Stimulated activated naive CD8-positive, alpha-beta T cell treated with anti-CD3 and anti-CD28 coated beads, Interleukin-15, Interleukin-2, amounts not matched to agents 100 ng/mL and 50 ng/mL, for 24 hours (primary cell): ENCODE data around the gene ADI1.
"Not testable (repeated sequence)": the region's sequence is repeated elsewhere in the genome, so short reads cannot be mapped to it uniquely, and the experiment has no call there.

Experiments
- H3K27ac Mint-ChIP-seq: one replicate; pipeline ENCODE4 v1.8.0; 2021; ENCODE audit warnings: mild to moderate bottlenecking, mixed read lengths
- H3K27me3 Mint-ChIP-seq: one replicate; pipeline ENCODE4 v1.8.0; 2021; ENCODE audit warnings: mixed read lengths
- H3K36me3 Mint-ChIP-seq: one replicate; pipeline ENCODE4 v1.8.0; 2021; ENCODE audit warnings: low read depth, mixed read lengths
- H3K4me1 Mint-ChIP-seq: one replicate; pipeline ENCODE4 v1.8.0; 2021; ENCODE audit warnings: low read depth, mixed read lengths
- H3K4me3 Mint-ChIP-seq: one replicate; pipeline ENCODE4 v1.8.0; 2021; ENCODE audit warnings: mild to moderate bottlenecking, mixed read lengths
- H3K9me3 Mint-ChIP-seq: one replicate; pipeline ENCODE4 v1.8.0; 2021; ENCODE audit warnings: mixed read lengths

ADI1 gene

GRCh38 chr2:3515438-3515837, 3.9 kb downstream of the ADI1 start:
- peaks cover 44% of the 10 kb centered on the region for H3K36me3 Mint-ChIP-seq

GRCh38 chr2:3513026-3513810, 6.1 kb downstream of the ADI1 start:
- Mint-ChIP-seq H3K9me3 (peaks cover 6% of the 10 kb centered on the region), H3K4me3 (no peak overlapping the region), H3K27ac (no peak overlapping the region), H3K36me3 (peaks cover 56% of the 10 kb centered on the region), H3K27me3 (no peaks in the 10 kb centered on the region), H3K4me1 (peaks cover 10% of the 10 kb centered on the region)

More at GRCh38 chr2:3515438-3515837, 3.9 kb downstream of the ADI1 start:
- H3K4me1 Mint-ChIP-seq: peaks cover 17% of the 10 kb centered on the region
- not testable (repeated sequence) for H3K27me3 Mint-ChIP-seq, H3K27ac Mint-ChIP-seq, H3K4me3 Mint-ChIP-seq, H3K9me3 Mint-ChIP-seq

DNA sequence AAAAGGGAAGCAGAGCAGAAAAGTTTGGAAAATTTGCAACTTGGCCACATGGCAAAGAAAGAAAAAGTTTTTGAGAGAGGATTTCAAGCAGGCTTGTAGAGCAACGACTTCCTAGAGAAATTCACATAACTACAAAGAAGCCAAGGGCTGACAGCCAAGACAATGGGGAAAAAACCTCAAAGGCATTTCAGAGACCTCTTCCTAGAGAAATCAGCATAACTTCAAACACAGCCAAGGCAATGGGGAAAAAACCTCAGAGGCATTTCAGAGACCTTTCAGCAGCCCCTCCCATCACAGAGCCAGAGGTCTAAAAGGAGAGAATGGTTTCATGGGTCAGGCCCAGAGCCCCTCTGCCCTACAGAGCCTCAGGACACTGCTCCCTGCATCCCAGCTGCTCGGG, 7.2 kb downstream of the ADI1 start:
- H3K27me3 Mint-ChIP-seq: no peaks in the 10 kb centered on the region
- H3K36me3 Mint-ChIP-seq: peaks cover 66% of the 10 kb centered on the region
- no peak overlapping the region for H3K4me3 Mint-ChIP-seq
- H3K4me1 Mint-ChIP-seq: no peaks in the 10 kb centered on the region
- H3K9me3 Mint-ChIP-seq: peaks cover 6% of the 10 kb centered on the region
- no peak overlapping the region for H3K27ac Mint-ChIP-seq

- no peaks in the 10 kb centered on the region for H3K27me3 Mint-ChIP-seq
- H3K4me3 Mint-ChIP-seq: no peak overlapping the region
- peaks cover 65% of the 10 kb centered on the region for H3K36me3 Mint-ChIP-seq
- no peaks in the 10 kb centered on the region for H3K4me1 Mint-ChIP-seq
- H3K27ac Mint-ChIP-seq: no peak overlapping the region
- H3K9me3 Mint-ChIP-seq: no peaks in the 10 kb centered on the region
Measured at GRCh38 chr2:3505771-3506170, 13.6 kb downstream of the ADI1 start.

DNA sequence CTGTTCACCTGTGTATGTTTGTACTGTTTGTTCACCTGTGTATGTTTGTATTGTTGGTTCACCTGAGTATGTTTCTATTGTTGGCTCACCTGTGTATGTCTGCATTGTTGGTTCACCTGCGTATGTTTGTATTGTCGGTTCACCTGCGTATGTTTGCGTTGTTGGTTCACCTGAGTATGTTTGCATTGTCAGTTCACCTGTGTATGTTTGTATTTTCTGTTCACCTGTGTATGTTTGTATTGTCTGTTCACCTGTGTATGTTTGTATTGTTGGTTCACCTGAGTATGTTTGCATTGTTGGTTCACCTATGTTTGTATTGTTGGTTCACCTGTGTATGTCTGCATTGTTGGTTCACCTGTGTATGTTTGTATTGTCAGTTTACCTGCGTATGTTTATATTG, 14.6 kb downstream of the ADI1 start:
- Mint-ChIP-seq H3K4me1 (no peaks in the 10 kb centered on the region), H3K36me3 (peaks cover 60% of the 10 kb centered on the region), H3K9me3 (no peaks in the 10 kb centered on the region), H3K4me3 (no peak overlapping the region), H3K27me3 (no peaks in the 10 kb centered on the region), H3K27ac (no peak overlapping the region)

DNA sequence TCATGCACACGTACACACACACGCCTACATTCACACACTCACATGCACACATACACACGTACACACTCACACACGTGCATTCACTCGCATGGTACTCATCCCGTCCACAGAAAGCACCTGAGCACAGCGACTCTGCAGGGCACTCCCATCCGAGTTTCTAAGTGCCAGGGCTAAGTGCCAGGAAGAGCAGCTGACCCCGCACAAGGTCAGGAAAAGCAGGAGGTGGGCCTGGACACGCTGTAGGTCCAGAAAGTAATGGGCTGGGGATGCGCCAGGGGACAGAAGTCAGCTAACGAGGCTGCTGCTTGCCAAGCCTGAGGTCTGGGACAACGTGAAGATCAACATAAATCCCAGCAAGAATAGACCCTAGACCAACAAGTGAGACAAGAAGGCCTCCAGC, 15.8 kb downstream of the ADI1 start:
- Mint-ChIP-seq H3K36me3 (peaks cover 67% of the 10 kb centered on the region), H3K27ac (no peak overlapping the region)

GRCh38 chr2:3503046-3503445, 16.3 kb downstream of the ADI1 start:
- no peak overlapping the region for H3K4me3 Mint-ChIP-seq
- H3K36me3 Mint-ChIP-seq: peaks cover 68% of the 10 kb centered on the region
- no peaks in the 10 kb centered on the region for H3K27me3 Mint-ChIP-seq
- no peak overlapping the region for H3K27ac Mint-ChIP-seq
- no peaks in the 10 kb centered on the region for H3K9me3 Mint-ChIP-seq
- H3K4me1 Mint-ChIP-seq: no peaks in the 10 kb centered on the region

More for the DNA sequence above, 15.8 kb downstream of the ADI1 start:
- H3K27me3 Mint-ChIP-seq: no peaks in the 10 kb centered on the region
- no peaks in the 10 kb centered on the region for H3K4me1 Mint-ChIP-seq
- H3K9me3 Mint-ChIP-seq: no peaks in the 10 kb centered on the region
- H3K4me3 Mint-ChIP-seq: no peak overlapping the region

DNA sequence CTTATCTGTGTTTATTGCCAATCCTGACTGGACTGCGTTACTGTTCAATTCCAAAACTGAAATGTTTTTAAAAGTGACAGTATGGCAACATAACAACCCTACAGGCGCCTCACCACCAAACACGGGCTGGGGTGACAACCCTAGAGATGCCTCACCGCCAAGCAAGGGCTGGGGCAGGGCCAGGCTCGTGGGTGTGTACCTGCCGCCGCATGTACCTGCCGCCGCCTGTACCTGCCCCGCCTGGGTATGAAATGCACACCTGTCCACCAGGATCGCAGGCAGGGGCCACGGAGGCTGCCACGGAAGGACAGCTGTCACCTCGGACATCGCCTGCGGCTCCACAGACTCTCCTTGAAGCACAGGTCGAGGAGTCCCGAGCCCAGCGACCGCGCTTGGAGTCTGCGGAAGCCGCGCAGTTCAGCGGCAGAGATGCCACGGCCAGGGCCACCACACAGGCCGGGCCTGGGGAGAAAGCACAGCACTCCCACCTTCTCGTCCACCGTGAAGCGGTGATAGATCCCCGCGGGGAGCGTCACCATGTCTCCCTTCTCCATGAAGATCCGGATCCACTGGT, 18.9 kb downstream of the ADI1 start:
- H3K36me3 Mint-ChIP-seq: peaks cover 59% of the 10 kb centered on the region
- no peak overlapping the region for H3K4me3 Mint-ChIP-seq

GRCh38 chr2:3498783-3499394, 20.4 kb downstream of the ADI1 start:
- Mint-ChIP-seq H3K27me3 (no peaks in the 10 kb centered on the region), H3K27ac (no peak overlapping the region), H3K4me3 (no peak overlapping the region), H3K36me3 (peaks cover 46% of the 10 kb centered on the region), H3K9me3 (no peaks in the 10 kb centered on the region), H3K4me1 (no peaks in the 10 kb centered on the region)

More for the DNA sequence above, 18.9 kb downstream of the ADI1 start:
- Mint-ChIP-seq H3K27me3 (no peaks in the 10 kb centered on the region), H3K9me3 (no peaks in the 10 kb centered on the region), H3K27ac (no peak overlapping the region), H3K4me1 (no peaks in the 10 kb centered on the region)

- H3K36me3 Mint-ChIP-seq: peaks cover 35% of the 10 kb centered on the region
- H3K4me3 Mint-ChIP-seq, H3K9me3 Mint-ChIP-seq, H3K27me3 Mint-ChIP-seq, H3K27ac Mint-ChIP-seq, H3K4me1 Mint-ChIP-seq: not testable (repeated sequence)
Measured at GRCh38 chr2:3496708-3497080, 22.6 kb downstream of the ADI1 start.

DNA sequence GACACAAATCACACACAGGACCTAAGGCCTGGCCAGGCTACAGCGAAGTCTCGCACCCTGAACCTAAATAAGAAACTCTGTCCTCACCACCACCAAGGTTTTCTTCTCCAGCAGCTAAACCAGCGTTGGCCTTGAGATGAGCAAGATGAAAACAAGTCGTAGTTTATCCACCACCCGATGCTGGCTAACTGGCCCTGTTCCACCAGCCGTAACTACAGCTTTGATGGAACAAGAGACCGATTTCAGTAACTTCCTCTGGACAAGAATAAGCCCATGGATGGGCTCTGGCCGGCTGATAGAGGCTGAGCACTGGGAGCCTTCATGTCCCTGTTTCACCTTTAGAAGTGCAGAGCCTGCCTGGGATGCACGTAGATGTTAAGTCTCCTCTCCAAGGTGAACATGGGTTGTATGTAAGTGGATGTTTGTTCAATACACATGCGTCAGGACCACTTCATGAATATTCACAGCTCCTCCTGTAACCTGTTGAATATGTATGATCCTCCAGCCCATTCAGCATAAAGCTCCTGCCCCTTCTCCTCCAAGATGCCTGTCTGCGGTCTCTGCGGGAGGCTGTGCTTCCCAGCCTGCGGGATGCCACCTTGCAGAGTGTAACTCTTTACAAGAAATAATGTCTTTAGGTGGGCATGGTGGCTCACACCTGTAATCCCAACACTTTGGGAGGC, 24.2 kb downstream of the ADI1 start:
- peaks cover 29% of the 10 kb centered on the region for H3K36me3 Mint-ChIP-seq
- no peak overlapping the region for H3K27ac Mint-ChIP-seq
- H3K9me3 Mint-ChIP-seq: no peaks in the 10 kb centered on the region
- H3K27me3 Mint-ChIP-seq: no peaks in the 10 kb centered on the region
- no peaks in the 10 kb centered on the region for H3K4me1 Mint-ChIP-seq
- no peak overlapping the region for H3K4me3 Mint-ChIP-seq

DNA sequence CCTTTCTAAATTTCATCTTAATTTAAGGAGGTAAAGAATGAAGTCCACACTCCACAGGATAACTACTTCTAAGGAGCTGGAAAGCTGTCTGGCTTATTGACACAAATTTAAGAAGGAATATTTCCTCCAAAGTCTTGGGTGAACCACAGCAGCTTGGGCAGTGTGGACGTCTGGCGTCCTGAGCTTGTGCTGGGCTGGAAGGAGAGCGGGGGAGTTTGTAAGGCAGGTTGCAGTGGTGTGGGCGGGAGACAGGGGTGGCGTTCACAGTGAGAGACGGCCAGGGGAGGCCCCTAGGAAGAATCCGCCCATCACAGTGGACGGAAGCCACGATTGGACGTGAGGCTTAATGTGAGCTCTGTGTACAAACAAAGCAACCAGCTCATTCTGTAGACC, 25.7 kb downstream of the ADI1 start:
- no peaks in the 10 kb centered on the region for H3K4me1 Mint-ChIP-seq
- peaks cover 18% of the 10 kb centered on the region for H3K36me3 Mint-ChIP-seq
- H3K27ac Mint-ChIP-seq: no peak overlapping the region
- no peak overlapping the region for H3K4me3 Mint-ChIP-seq
- H3K27me3 Mint-ChIP-seq: no peaks in the 10 kb centered on the region
- H3K9me3 Mint-ChIP-seq: no peaks in the 10 kb centered on the region

DNA sequence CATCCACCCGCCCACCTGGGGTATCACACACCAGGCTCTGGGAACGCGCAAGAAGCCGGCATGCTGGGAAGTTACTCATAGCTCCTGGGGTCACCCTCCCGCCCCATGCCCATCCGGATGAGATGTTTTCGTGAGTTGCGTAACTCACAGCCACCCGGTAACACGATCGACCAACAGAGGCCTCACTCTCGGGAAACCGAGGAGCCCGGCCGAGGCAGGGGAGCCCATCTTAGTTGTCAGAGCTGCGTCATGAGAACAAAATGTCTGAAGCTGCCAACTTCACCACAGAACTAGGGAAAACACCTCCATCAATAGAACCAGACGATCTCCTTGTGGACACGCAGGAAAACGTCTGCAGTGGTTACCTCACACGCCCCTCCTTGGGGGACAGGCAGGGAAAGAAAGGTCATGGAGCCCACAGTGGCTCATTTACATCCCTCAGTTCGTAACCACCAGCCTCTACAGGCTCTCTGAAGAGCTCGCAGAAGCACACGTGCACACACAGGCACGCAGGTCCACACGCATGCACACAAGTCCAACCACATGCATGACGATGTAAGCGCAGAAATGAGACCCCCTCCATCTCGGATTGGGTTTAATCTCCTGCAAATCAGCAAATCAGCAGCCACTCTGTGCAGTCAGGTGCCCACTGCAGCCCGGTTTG, 26.2 kb downstream of the ADI1 start:
- H3K27ac Mint-ChIP-seq: no peak overlapping the region
- no peaks in the 10 kb centered on the region for H3K4me1 Mint-ChIP-seq
- no peaks in the 10 kb centered on the region for H3K27me3 Mint-ChIP-seq
- peaks cover 13% of the 10 kb centered on the region for H3K36me3 Mint-ChIP-seq
- no peak overlapping the region for H3K4me3 Mint-ChIP-seq
- no peaks in the 10 kb centered on the region for H3K9me3 Mint-ChIP-seq

GRCh38 chr2:3492475-3492787, 26.9 kb downstream of the ADI1 start:
- H3K36me3 Mint-ChIP-seq, H3K4me1 Mint-ChIP-seq, H3K27me3 Mint-ChIP-seq, H3K9me3 Mint-ChIP-seq, H3K27ac Mint-ChIP-seq, H3K4me3 Mint-ChIP-seq: not testable (repeated sequence)
